ENCODE results near the gene B4GALNT2. TPM values are rescaled to one million over a fixed set of nuclear protein-coding genes. Genes with fewer than 3 reads are reported as not detected.
"Not testable (repeated sequence)": the region's sequence is repeated elsewhere in the genome, so short reads cannot be mapped to it uniquely, and the experiment has no call there.

Gene B4GALNT2
- total RNA-seq, 1 donor from 2014 or later, result 0.07 TPM

GRCh38 chr17:49120166-49120565, 12.4 kb upstream of the B4GALNT2 start:
- intact Hi-C loops (cut with micrococcal nuclease), result no loop called here

GRCh38 chr17:49121696-49122292, 10.8 kb upstream of the B4GALNT2 start:
- intact Hi-C loops (cut with micrococcal nuclease), result no loop called here

- intact Hi-C loops (cut with micrococcal nuclease), result no loop called here
These were observed 10.0 kb upstream of the B4GALNT2 start for GRCh38 chr17:49122566-49122965.

GRCh38 chr17:49123061-49123460, 9.5 kb upstream of the B4GALNT2 start:
- intact Hi-C loops (cut with micrococcal nuclease), result no loop called here

- intact Hi-C loops (cut with micrococcal nuclease), result no loop called here
These were observed 7.1 kb upstream of the B4GALNT2 start for GRCh38 chr17:49125449-49125848.

- intact Hi-C loops (cut with micrococcal nuclease), result not testable (repeated sequence)
These were observed 6.2 kb upstream of the B4GALNT2 start for GRCh38 chr17:49126183-49126859.

- intact Hi-C loops (cut with micrococcal nuclease), result not testable (repeated sequence)
These were observed 3.1 kb upstream of the B4GALNT2 start for GRCh38 chr17:49129359-49129950.

GRCh38 chr17:49130891-49131290, 1.7 kb upstream of the B4GALNT2 start:
- intact Hi-C loops (cut with micrococcal nuclease), result no loop called here

- intact Hi-C loops (cut with micrococcal nuclease), result no loop called here
These were observed 261 bp upstream of the B4GALNT2 start for GRCh38 chr17:49132317-49132698.

GRCh38 chr17:49136335-49136734, 3.8 kb downstream of the B4GALNT2 start:
- intact Hi-C loops (cut with micrococcal nuclease), result no loop called here

- intact Hi-C loops (cut with micrococcal nuclease), result not testable (repeated sequence)
These were observed 13.1 kb downstream of the B4GALNT2 start for GRCh38 chr17:49145654-49146053.

- intact Hi-C loops (cut with micrococcal nuclease), result no loop called here
These were observed 14.2 kb downstream of the B4GALNT2 start for GRCh38 chr17:49146620-49147306.

- intact Hi-C loops (cut with micrococcal nuclease), result no loop called here
These were observed 15.6 kb downstream of the B4GALNT2 start for GRCh38 chr17:49148171-49148570.

- intact Hi-C loops (cut with micrococcal nuclease), result no loop called here
These were observed 19.4 kb downstream of the B4GALNT2 start for GRCh38 chr17:49151996-49152395.

GRCh38 chr17:49156256-49156655, 23.7 kb downstream of the B4GALNT2 start:
- intact Hi-C loops (cut with micrococcal nuclease), result no loop called here

GRCh38 chr17:49157784-49158183, 25.2 kb downstream of the B4GALNT2 start:
- intact Hi-C loops (cut with micrococcal nuclease), result no loop called here

GRCh38 chr17:49162866-49163265, 30.3 kb downstream of the B4GALNT2 start:
- intact Hi-C loops (cut with micrococcal nuclease), result no loop called here

GRCh38 chr17:49165143-49165542, 32.6 kb downstream of the B4GALNT2 start:
- intact Hi-C loops (cut with micrococcal nuclease), result no loop called here

- intact Hi-C loops (cut with micrococcal nuclease), result no loop called here
These were observed 36.1 kb downstream of the B4GALNT2 start for GRCh38 chr17:49168706-49169105.

GRCh38 chr17:49170216-49170615, 37.6 kb downstream of the B4GALNT2 start:
- intact Hi-C loops (cut with micrococcal nuclease), result no loop called here

GRCh38 chr17:49170711-49171110, 38.1 kb downstream of the B4GALNT2 start:
- intact Hi-C loops (cut with micrococcal nuclease), result not testable (repeated sequence)

GRCh38 chr17:49175978-49176377, 43.4 kb downstream of the B4GALNT2 start:
- intact Hi-C loops (cut with micrococcal nuclease), result not testable (repeated sequence)
